Natural killer cell (primary cell): Measurements from ENCODE around the gene ATP5F1E. TPM values are rescaled to one million over a fixed set of nuclear protein-coding genes. Genes with fewer than 3 reads are reported as not detected.

Source experiments
- ATAC-seq, 3 donors: fragments of 150-1000 bp in 2 of 3; fragments of 200-7000 bp in 1 of 3; cut with Tn5 transposase; 1 replicate in 1 of 3; 2 replicates in 2 of 3; pipeline ENCODE4 v1.10.0; 2021; ENCODE audit warnings: mild to moderate bottlenecking in 2 of 3, moderate library complexity in 2 of 3
- DNase-seq, 2 donors: peaks; one replicate each; pipeline versions ENCODE4 v3.0.0 to v3.0.0-alpha.2; 2013 to 2021; ENCODE audit warnings: mixed read lengths in 1 of 2
- H3K27ac ChIP-seq: one replicate; pipeline ENCODE4 v1.5.1; 2013; ENCODE audit warnings: mild to moderate bottlenecking, low read length
- H3K27me3 ChIP-seq: one replicate; pipeline ENCODE4 v1.6.1; 2013; ENCODE audit warnings: low read length; ENCODE audit not compliant: control insufficient read depth, insufficient read depth
- H3K36me3 ChIP-seq: one replicate; pipeline ENCODE4 v1.6.1; 2013; ENCODE audit warnings: low read length; ENCODE audit not compliant: control insufficient read depth, insufficient read depth
- H3K4me1 ChIP-seq: one replicate; pipeline ENCODE4 v1.6.1; 2013; ENCODE audit warnings: low read length; ENCODE audit not compliant: control insufficient read depth, insufficient read depth
- H3K4me3 ChIP-seq: one replicate; pipeline ENCODE4 v1.5.1; 2013; ENCODE audit warnings: low read length
- H3K9me3 ChIP-seq: one replicate; pipeline ENCODE4 v1.6.1; 2013; ENCODE audit warnings: low read length; ENCODE audit not compliant: control insufficient read depth, insufficient read depth
- H3K27ac Mint-ChIP-seq, 2 donors: one replicate each; pipeline ENCODE4 v1.8.0; 2022; ENCODE audit warnings: mild to moderate bottlenecking in 2 of 2, mixed read lengths in 2 of 2, moderate library complexity in 1 of 2
- H3K27me3 Mint-ChIP-seq, 2 donors: one replicate each; pipeline ENCODE4 v1.8.0; 2022; ENCODE audit warnings: low read depth in 2 of 2, mixed read lengths in 2 of 2
- H3K36me3 Mint-ChIP-seq: one replicate; pipeline ENCODE4 v1.8.0; 2022; ENCODE audit warnings: mixed read lengths
- H3K4me1 Mint-ChIP-seq, 2 donors: one replicate each; pipeline ENCODE4 v1.8.0; 2022; ENCODE audit warnings: mixed read lengths in 2 of 2
- H3K4me3 Mint-ChIP-seq: one replicate; pipeline ENCODE4 v1.8.0; 2022; ENCODE audit warnings: mild to moderate bottlenecking, moderate library complexity, mixed read lengths
- H3K9me3 Mint-ChIP-seq, 2 donors: one replicate each; pipeline ENCODE4 v1.8.0; 2022; ENCODE audit warnings: mixed read lengths in 2 of 2
- WGBS: methylation state at CpG from one replicate; pipeline ENCODE4 v1.1.7; 2013; ENCODE audit warnings: missing lambda C conversion rate; ENCODE audit not compliant: insufficient coverage; 5-methylcytosine and 5-hydroxymethylcytosine counted together
- intact Hi-C: fragments of 100-400 bp; cut with micrococcal nuclease; formaldehyde crosslinking; loops from one replicate; pipeline ENCODE4 v1.14.2; 2022
- total RNA-seq, 4 donors: library from RNA; stranded (reverse); fragments of 120-200 nt in 1 of 4; gene quantifications; one replicate each; pipeline versions ENCODE4 v1.2.3 to v1.2.4, GENCODE V29; 2013 to 2022
- TF ChIP-seq, protein P1 (sequence below): fragments of 200-600 bp; IDR thresholded peaks from one replicate; pipeline ENCODE4 v1.8.0; 2022; ENCODE audit warnings: antibody characterized with exemption

The ATP5F1E gene
- total RNA-seq, 3 donors from 2014 or later (not counting 1 experiment from before 2014, with no cell fraction given) = 45.9 to 58.0 (median 50.8) TPM

GRCh38 chr20:59002874-59003399 is 29.2 kb downstream of the ATP5F1E start:
- H3K4me1 ChIP-seq = peaks cover 50% of the 10 kb centered on the region
- Mint-ChIP-seq H3K4me1 (peaks cover 22 to 47% of the 10 kb centered on the region in 2 donors), H3K4me3 (no peak overlapping the region), H3K9me3 (no peaks in the 10 kb centered on the region), H3K27ac (peak overlapping the region in 1 of 2 donors; percentile 57), H3K36me3 (no peaks in the 10 kb centered on the region), H3K27me3 (no peaks in the 10 kb centered on the region)
- WGBS = 88% methylated on average over 17 of the region's 17 CpGs
- no peak overlapping the region for H3K4me3 ChIP-seq
- peaks cover 11% of the 10 kb centered on the region for H3K36me3 ChIP-seq
- no peaks in the 10 kb centered on the region for H3K27me3 ChIP-seq
- DNase-seq = no peak
- intact Hi-C loops = no loop called here
- TF ChIP-seq, protein P1, sequence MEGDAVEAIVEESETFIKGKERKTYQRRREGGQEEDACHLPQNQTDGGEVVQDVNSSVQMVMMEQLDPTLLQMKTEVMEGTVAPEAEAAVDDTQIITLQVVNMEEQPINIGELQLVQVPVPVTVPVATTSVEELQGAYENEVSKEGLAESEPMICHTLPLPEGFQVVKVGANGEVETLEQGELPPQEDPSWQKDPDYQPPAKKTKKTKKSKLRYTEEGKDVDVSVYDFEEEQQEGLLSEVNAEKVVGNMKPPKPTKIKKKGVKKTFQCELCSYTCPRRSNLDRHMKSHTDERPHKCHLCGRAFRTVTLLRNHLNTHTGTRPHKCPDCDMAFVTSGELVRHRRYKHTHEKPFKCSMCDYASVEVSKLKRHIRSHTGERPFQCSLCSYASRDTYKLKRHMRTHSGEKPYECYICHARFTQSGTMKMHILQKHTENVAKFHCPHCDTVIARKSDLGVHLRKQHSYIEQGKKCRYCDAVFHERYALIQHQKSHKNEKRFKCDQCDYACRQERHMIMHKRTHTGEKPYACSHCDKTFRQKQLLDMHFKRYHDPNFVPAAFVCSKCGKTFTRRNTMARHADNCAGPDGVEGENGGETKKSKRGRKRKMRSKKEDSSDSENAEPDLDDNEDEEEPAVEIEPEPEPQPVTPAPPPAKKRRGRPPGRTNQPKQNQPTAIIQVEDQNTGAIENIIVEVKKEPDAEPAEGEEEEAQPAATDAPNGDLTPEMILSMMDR = no peak
- H3K27ac ChIP-seq = no peak overlapping the region
- no peak for ATAC-seq
- H3K9me3 ChIP-seq = no peaks in the 10 kb centered on the region

- no peaks in the 10 kb centered on the region for H3K36me3 Mint-ChIP-seq
- WGBS = 90% methylated on average over 7 of the region's 8 CpGs
- ATAC-seq = no peak
- H3K9me3 Mint-ChIP-seq = no peaks in the 10 kb centered on the region
- H3K9me3 ChIP-seq = no peaks in the 10 kb centered on the region
- peak overlapping the region in 1 of 2 donors; percentile 57 for H3K27ac Mint-ChIP-seq
- no peak for DNase-seq
- H3K27me3 ChIP-seq = no peaks in the 10 kb centered on the region
- intact Hi-C loops = no loop called here
- no peak overlapping the region for H3K27ac ChIP-seq
- H3K4me1 Mint-ChIP-seq = peaks cover 22 to 42% of the 10 kb centered on the region in 2 donors
- H3K27me3 Mint-ChIP-seq = no peaks in the 10 kb centered on the region
- TF ChIP-seq, protein P1 = no peak
- H3K4me3 Mint-ChIP-seq = no peak overlapping the region
- H3K4me1 ChIP-seq = peaks cover 45% of the 10 kb centered on the region
- H3K4me3 ChIP-seq = no peak overlapping the region
- H3K36me3 ChIP-seq = peaks cover 17% of the 10 kb centered on the region
These were observed 29.7 kb downstream of the ATP5F1E start for GRCh38 chr20:59002388-59002787.

DNA sequence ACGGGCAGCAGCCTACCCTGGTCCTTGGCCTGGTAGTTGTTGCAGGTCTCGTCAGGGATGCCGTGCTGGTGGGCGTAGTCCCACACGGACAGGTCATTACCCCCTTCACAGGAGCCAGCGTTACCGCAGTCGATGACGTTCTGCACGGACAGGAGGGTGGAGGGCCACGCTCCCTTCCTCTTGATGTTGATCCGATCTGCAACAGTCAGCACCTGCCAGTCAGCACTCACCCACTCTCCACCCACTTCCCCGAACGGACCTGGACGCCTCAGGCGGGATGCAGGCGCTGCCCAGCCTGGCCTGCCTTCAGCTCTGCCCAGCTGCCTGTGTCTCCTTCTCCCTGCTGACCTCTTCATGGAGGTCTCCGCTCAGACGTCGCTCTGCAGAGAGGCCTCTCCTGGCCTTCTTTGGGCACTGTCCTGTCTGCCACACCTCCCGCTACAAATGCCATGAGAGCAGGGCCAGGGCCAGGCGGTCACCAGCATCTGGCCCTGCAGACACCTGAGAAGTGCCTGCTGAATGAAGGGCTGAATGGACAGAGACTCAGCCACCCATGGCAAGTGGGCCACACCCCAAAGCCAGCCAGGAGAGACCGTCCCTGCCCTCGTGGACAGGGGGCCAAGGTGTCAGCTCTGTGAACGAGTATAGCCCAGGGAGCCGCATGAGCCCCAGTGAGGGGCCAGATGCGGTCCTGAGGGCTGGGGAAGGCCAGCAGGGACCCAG is 30.5 kb downstream of the ATP5F1E start:
- Histone ChIP-seq H3K4me1 (peaks cover 42% of the 10 kb centered on the region), H3K27me3 (no peaks in the 10 kb centered on the region), H3K9me3 (no peaks in the 10 kb centered on the region), H3K27ac (no peak overlapping the region), H3K36me3 (peaks cover 24% of the 10 kb centered on the region), H3K4me3 (no peak overlapping the region)
- H3K36me3 Mint-ChIP-seq = no peaks in the 10 kb centered on the region
- 95% methylated on average over 27 of the region's 27 CpGs for WGBS
- TF ChIP-seq, protein P1 = no peak
- ATAC-seq (no peak), DNase-seq (no peak)
- no peaks in the 10 kb centered on the region for H3K9me3 Mint-ChIP-seq
- intact Hi-C loops = no loop called here
- H3K27me3 Mint-ChIP-seq = no peaks in the 10 kb centered on the region
- no peak overlapping the region for H3K27ac Mint-ChIP-seq
- H3K4me3 Mint-ChIP-seq = no peak overlapping the region
- H3K4me1 Mint-ChIP-seq = peaks cover 22 to 41% of the 10 kb centered on the region in 2 donors
